Ishikawa (cell line): Measurements from ENCODE around the gene CLEC2B.

ENCODE experiments used
- CEBPB ChIP-seq: IDR thresholded peaks from 2 replicates; pipeline ENCODE4 v1.6.1; 2012
- CREB1 ChIP-seq: IDR thresholded peaks from 2 replicates; pipeline ENCODE4 v1.6.1; 2012; ENCODE audit warnings: low read depth
- EGR1 ChIP-seq: IDR thresholded peaks from 2 replicates; pipeline ENCODE4 v1.6.1; 2012
- EP300 ChIP-seq: IDR thresholded peaks from 2 replicates; pipeline ENCODE4 v1.6.1; 2012; ENCODE audit warnings: borderline replicate concordance
- FOXM1 ChIP-seq: IDR thresholded peaks from 2 replicates; pipeline ENCODE4 v1.6.1; 2012; ENCODE audit warnings: low read depth, borderline replicate concordance
- MAX ChIP-seq: IDR thresholded peaks from 2 replicates; pipeline ENCODE4 v1.6.1; 2012
- NFIC ChIP-seq: IDR thresholded peaks from 2 replicates; pipeline ENCODE4 v1.6.1; 2012
- RAD21 ChIP-seq: IDR thresholded peaks from 2 replicates; pipeline ENCODE4 v1.6.1; 2012; ENCODE audit warnings: low read depth
- REST ChIP-seq: IDR thresholded peaks from 2 replicates; pipeline ENCODE4 v1.6.1; 2012; ENCODE audit warnings: low read depth, mild to moderate bottlenecking
- TAF1 ChIP-seq: IDR thresholded peaks from 2 replicates; pipeline ENCODE4 v1.6.1; 2012; ENCODE audit warnings: low read depth, mild to moderate bottlenecking
- TCF12 ChIP-seq: IDR thresholded peaks from 2 replicates; pipeline ENCODE4 v1.6.1; 2012; ENCODE audit warnings: low read depth
- TEAD4 ChIP-seq: IDR thresholded peaks from 2 replicates; pipeline ENCODE4 v1.6.1; 2012
- USF1 ChIP-seq: IDR thresholded peaks from 2 replicates; pipeline ENCODE4 v1.6.1; 2012
- YY1 ChIP-seq: IDR thresholded peaks from 2 replicates; pipeline ENCODE4 v1.6.1; 2012; ENCODE audit warnings: low read depth
- ZBTB7A ChIP-seq: IDR thresholded peaks from 2 replicates; pipeline ENCODE4 v1.6.1; 2012; ENCODE audit warnings: low read depth

CLEC2B gene

GRCh38 chr12:9881988-9882387 lies 12.8 kb upstream of the CLEC2B start:
- TF ChIP-seq CEBPB (no peak), YY1 (no peak), RAD21 (no peak), MAX (no peak), USF1 (no peak), FOXM1 (no peak), TAF1 (no peak), ZBTB7A (no peak), TCF12 (no peak), NFIC (no peak), EGR1 (no peak), EP300 (no peak), CREB1 (no peak), REST (no peak), TEAD4 (no peak)

- TF ChIP-seq TCF12 (no peak), USF1 (no peak), FOXM1 (no peak), ZBTB7A (no peak), TAF1 (no peak), EGR1 (no peak), YY1 (no peak), REST (no peak), CEBPB (no peak), CREB1 (no peak), TEAD4 (no peak), RAD21 (no peak), MAX (no peak), NFIC (no peak), EP300 (no peak)
Measured at GRCh38 chr12:9881246-9881645, 12.1 kb upstream of the CLEC2B start, which contains the start of gene KLRF2. Gene KLRF2, plus strand, starts transcription at chr12:9881489. Its CDS starts 107 bp downstream, at chr12:9881596.

GRCh38 chr12:9880532-9881078 lies 11.5 kb upstream of the CLEC2B start:
- TF ChIP-seq ZBTB7A = no peak
- TF ChIP-seq MAX = no peak
- TF ChIP-seq CEBPB = no peak
- TF ChIP-seq RAD21 = no peak
- no peak for TF ChIP-seq EGR1
- TF ChIP-seq TAF1 = no peak
- TF ChIP-seq REST = no peak
- TF ChIP-seq NFIC = no peak
- TF ChIP-seq USF1 = no peak
- TF ChIP-seq YY1 = no peak
- no peak for TF ChIP-seq TCF12
- TF ChIP-seq TEAD4 = no peak
- no peak for TF ChIP-seq EP300
- TF ChIP-seq CREB1 = no peak
- no peak for TF ChIP-seq FOXM1

DNA sequence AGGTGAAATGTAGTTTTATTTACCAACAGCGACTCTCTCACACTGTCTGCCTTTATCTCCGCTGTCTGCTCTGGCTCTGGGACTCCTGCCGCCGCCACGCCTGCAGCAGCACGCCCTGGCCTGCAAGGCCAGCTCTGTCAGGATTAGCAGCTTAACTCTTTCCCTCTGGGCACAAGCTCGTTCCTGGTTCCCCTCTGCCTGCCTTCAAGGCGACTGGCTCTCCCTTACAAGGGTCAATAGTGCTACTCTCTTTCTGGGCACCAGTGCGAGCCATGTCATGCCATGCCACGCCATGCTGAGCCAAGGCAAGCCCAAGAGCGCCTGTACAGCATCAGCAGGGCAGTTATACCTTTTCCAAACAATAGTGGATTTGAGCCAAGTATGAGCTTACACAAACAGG lies 3.6 kb upstream of the CLEC2B start:
- TF ChIP-seq CEBPB (no peak), NFIC (no peak), CREB1 (no peak), USF1 (no peak), RAD21 (no peak)
